ENCODE results near the gene SSX4.
"Not testable (repeated sequence)": the region's sequence is repeated elsewhere in the genome, so short reads cannot be mapped to it uniquely, and the experiment has no call there.

- not testable (repeated sequence) for TF ChIP-seq CTCF (IDR thresholded peaks at IDR 0.05); EZH2 (IDR thresholded peaks at IDR 0.05; ENCODE audit: borderline replicate concordance, insufficient read depth, low read depth, low read length, poor library complexity, severe bottlenecking)
These were observed 24.1 kb upstream of the SSX4 start for GRCh38 chrX:48359281-48359680.

Data from B cell (primary cell).